HL-60 (cell line): ENCODE measurements around the gene SYNJ2.

Experiments
- POLR2AphosphoS5 ChIP-seq: IDR thresholded peaks from 2 replicates; pipeline ENCODE4 v1.6.1; 2012; ENCODE audit warnings: low read depth
- REST ChIP-seq: IDR thresholded peaks from 2 replicates; pipeline ENCODE4 v1.6.1; 2012; ENCODE audit warnings: low read depth; ENCODE audit not compliant: insufficient replicate concordance
- TF ChIP-seq, protein P1 (sequence below): IDR thresholded peaks from one replicate; pipeline ENCODE4 v1.5.1; 2011; ENCODE audit warnings: low read length, control low read depth, inconsistent platforms; ENCODE audit not compliant: insufficient read depth

- TF ChIP-seq, protein P1, sequence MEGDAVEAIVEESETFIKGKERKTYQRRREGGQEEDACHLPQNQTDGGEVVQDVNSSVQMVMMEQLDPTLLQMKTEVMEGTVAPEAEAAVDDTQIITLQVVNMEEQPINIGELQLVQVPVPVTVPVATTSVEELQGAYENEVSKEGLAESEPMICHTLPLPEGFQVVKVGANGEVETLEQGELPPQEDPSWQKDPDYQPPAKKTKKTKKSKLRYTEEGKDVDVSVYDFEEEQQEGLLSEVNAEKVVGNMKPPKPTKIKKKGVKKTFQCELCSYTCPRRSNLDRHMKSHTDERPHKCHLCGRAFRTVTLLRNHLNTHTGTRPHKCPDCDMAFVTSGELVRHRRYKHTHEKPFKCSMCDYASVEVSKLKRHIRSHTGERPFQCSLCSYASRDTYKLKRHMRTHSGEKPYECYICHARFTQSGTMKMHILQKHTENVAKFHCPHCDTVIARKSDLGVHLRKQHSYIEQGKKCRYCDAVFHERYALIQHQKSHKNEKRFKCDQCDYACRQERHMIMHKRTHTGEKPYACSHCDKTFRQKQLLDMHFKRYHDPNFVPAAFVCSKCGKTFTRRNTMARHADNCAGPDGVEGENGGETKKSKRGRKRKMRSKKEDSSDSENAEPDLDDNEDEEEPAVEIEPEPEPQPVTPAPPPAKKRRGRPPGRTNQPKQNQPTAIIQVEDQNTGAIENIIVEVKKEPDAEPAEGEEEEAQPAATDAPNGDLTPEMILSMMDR, result no peak
- no peak for TF ChIP-seq POLR2AphosphoS5
- no peak for TF ChIP-seq REST
Measured at GRCh38 chr6:158083455-158084325, 102.0 kb downstream of the SYNJ2 start.
